Pancreas (tissue), 10 donors: ENCODE results near the gene SLC38A3. TPM values are rescaled to one million over a fixed set of nuclear protein-coding genes. Genes with fewer than 3 reads are reported as not detected.

Source experiments
- ATAC-seq, 4 donors: fragments of 200-7000 bp; cut with Tn5 transposase; one replicate each; pipeline versions ENCODE4 v1.8.0 to v1.9.1; 2020; ENCODE audit warnings: mild to moderate bottlenecking in 4 of 4, moderate library complexity in 4 of 4
- DNase-seq, 6 donors: peaks; one replicate each; pipeline ENCODE4 v3.0.0-alpha.2; 2020
- FAIRE-seq: peaks from 2 replicates; lab custom pipeline; 2012; peaks lifted over from hg19 to GRCh38; lab: Jason Lieb, UNC
- H3K27ac ChIP-seq, 4 donors: fragments of 200-600 bp; sonication (generic); 1 replicate in 3 of 4; 2 replicates in 1 of 4; pipeline versions ENCODE4 v1.5.0 to v1.8.0; 2020
- H3K27me3 ChIP-seq, 4 donors: fragments of 200-600 bp; one replicate each; pipeline ENCODE4 v1.8.0; 2021
- H3K36me3 ChIP-seq, 3 donors: fragments of 200-600 bp; sonication (generic) in 1 of 3; one replicate each; pipeline versions ENCODE4 v1.5.0 to v1.8.0; 2020 to 2021
- H3K4me1 ChIP-seq, 3 donors: fragments of 200-600 bp; one replicate each; pipeline ENCODE4 v1.8.0; 2021
- H3K4me3 ChIP-seq, 4 donors: fragments of 200-600 bp; sonication (generic) in 2 of 4; one replicate each; pipeline versions ENCODE4 v1.5.0 to v1.8.0; 2020 to 2021
- H3K9me3 ChIP-seq, 4 donors: fragments of 200-600 bp; one replicate each; pipeline ENCODE4 v1.8.0; 2021
- WGBS, 2 donors: extraction: QIAGEN DNeasy Blood & Tissue Kit; methylation state at CpG; one replicate each; pipeline ENCODE4 v1.1.7; 2013; 5-methylcytosine and 5-hydroxymethylcytosine counted together
- intact Hi-C, 3 donors: fragments of 100-400 bp; cut with DNase I; formaldehyde crosslinking; loops; one replicate each; pipeline versions ENCODE4 v1.11.1 to v1.14.2; 2022
- polyA plus RNA-seq, 2 donors: library from polyadenylated mRNA; stranded (reverse); fragments of 200-250 nt; gene quantifications; one replicate each; pipeline ENCODE4 v1.2.3, GENCODE V29; 2013
- total RNA-seq, 6 donors: library from RNA; stranded (reverse); fragmentation: NEBNext Ultra II Directional in 4 of 6; extraction: Animal tissue kit (Norgen Biotek cat#: 25700) in 4 of 6; gene quantifications; one replicate each; pipeline versions ENCODE4 v1.2.1 to v1.2.4, GENCODE V29; 2021 to 2023
- TF ChIP-seq, protein P1 (sequence below), 4 donors: fragments of 200-600 bp; sonication (generic) in 3 of 4; IDR thresholded peaks; one replicate each; pipeline versions ENCODE4 v1.5.0 to v1.8.0; 2021; ENCODE audit warnings: antibody characterized with exemption in 4 of 4
- donor health status: healthy with polysubstance abuse.
- donor health status: DM: no; HTN: no; CAD: no; lungs with moderate emphysema.
- donor health status: DM: no; HTN: no; CAD: no.
- donor health status: control.
- donor health status: control.
- donor health status: Bipolar disorder and iron deficiency.
- donor health status: DM: yes; HTN: yes; CAD: no.
- donor health status: DM: no; HTN: no; CAD: no.
- donor health status: DM: no; HTN: no; CAD: no.
- donor health status: DM: yes; HTN: yes; CAD: no.

The SLC38A3 gene
- total and polyA plus RNA-seq, 8 donors = 21.2 to 57.9 (median 38.0) TPM

DNA sequence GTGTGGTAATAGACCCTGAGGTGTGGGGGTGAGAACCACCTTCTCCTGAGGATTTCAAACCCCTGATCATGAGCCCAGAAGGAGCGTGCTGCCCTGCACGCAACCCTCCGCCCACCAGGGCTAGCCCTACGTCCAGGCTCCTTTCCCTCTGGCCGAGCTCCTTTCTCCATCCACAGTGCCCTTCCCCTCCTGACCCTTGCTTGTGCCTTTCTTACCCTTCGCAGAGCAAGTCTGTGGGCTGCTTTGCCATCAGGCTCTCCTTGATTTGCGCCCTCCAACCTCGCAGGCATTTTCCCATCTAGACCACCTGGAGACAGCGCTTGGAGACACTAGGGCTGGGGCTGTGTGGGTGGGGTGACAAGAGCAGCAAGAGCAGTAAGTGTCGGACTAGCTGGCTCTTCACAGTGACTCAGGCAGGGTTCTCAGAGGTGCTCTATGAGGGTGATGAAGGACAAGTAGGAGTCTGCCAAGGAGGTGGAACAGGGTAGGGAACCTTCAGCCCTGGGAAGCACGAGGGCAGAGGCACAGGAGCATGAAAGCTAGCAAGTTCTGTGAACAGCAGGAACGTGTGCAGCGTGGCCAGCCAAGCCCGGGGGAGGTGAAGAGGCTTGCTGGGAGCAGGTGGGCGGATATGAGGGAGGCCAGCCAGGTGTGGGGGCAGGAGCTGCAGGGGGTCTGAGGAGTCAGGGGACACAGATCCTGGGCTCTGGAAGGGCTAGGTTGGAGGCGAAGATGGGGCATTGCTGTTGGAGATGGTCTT, 2.5 kb upstream of the SLC38A3 start:
- H3K27ac ChIP-seq = peak overlapping the region; percentile 81 to 84 (median 82)

DNA sequence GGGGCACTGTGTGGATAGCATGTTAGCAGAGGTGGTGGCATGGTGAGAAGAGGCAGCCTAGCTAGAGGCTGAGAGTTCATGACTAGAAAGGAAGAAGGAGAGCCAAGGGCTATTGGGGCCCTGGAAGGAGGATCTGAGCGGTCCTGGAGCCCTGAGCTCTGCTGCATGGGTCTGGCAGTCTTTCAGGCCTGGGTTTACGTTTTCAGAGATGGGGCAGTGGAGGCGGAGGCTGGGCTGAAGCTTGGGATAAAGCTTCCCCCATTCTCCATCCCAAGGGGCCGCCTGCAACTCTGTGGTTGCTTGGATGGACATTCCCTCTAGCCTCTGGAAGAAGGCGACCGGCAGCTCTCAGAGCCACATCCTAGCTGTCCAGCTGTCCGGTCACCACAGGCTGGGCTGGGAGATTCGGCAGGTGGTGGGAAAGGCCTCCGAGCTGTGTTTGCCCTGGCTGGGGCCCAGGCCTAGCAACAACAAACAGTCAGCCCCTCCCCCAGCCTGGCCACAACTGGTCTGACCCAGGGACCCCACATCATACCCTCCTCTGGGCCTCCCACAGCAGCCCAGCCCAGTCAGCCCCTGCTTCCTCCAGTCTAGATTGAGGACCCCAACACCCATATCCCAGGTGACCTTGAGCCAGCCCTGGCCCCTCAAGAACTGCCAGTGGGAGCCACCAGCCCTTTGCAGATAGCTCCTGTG, 1.8 kb upstream of the SLC38A3 start:
- no peak for FAIRE-seq
- Histone ChIP-seq H3K27me3 (no peaks in the 10 kb centered on the region), H3K4me3 (no peak overlapping the region), H3K9me3 (no peaks in the 10 kb centered on the region), H3K27ac (peak overlapping the region; percentile 81 to 84 (median 82)), H3K36me3 (no peaks in the 10 kb centered on the region), H3K4me1 (peaks cover 39 to 40% (median 39%) of the 10 kb centered on the region in 3 donors)
- TF ChIP-seq, protein P1, sequence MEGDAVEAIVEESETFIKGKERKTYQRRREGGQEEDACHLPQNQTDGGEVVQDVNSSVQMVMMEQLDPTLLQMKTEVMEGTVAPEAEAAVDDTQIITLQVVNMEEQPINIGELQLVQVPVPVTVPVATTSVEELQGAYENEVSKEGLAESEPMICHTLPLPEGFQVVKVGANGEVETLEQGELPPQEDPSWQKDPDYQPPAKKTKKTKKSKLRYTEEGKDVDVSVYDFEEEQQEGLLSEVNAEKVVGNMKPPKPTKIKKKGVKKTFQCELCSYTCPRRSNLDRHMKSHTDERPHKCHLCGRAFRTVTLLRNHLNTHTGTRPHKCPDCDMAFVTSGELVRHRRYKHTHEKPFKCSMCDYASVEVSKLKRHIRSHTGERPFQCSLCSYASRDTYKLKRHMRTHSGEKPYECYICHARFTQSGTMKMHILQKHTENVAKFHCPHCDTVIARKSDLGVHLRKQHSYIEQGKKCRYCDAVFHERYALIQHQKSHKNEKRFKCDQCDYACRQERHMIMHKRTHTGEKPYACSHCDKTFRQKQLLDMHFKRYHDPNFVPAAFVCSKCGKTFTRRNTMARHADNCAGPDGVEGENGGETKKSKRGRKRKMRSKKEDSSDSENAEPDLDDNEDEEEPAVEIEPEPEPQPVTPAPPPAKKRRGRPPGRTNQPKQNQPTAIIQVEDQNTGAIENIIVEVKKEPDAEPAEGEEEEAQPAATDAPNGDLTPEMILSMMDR (IDR thresholded peaks at IDR 0.05) = no peak
- WGBS, 2 donors = 33 to 40% methylated on average over 9 of the region's 9 CpGs
- peak; percentile 68 to 79 (median 74) for ATAC-seq
- peak; percentile 84 to 96 (median 91) for DNase-seq
- intact Hi-C loops = no loop called here

More for the DNA sequence above, 2.5 kb upstream of the SLC38A3 start:
- peak in 2 of 6 donors; percentile 43 to 70 for DNase-seq
- TF ChIP-seq, protein P1 (IDR thresholded peaks at IDR 0.05) = no peak
- intact Hi-C loops = no loop called here
- WGBS, 2 donors = 70 to 74% methylated on average over 16 of the region's 16 CpGs
- no peak overlapping the region for H3K4me3 ChIP-seq
- FAIRE-seq = no peak
- no peaks in the 10 kb centered on the region for H3K9me3 ChIP-seq
- peak in 2 of 4 donors; percentile 1 to 3 for ATAC-seq
- H3K27me3 ChIP-seq = no peaks in the 10 kb centered on the region
- H3K4me1 ChIP-seq = peaks cover 39 to 40% (median 39%) of the 10 kb centered on the region in 3 donors
- no peaks in the 10 kb centered on the region for H3K36me3 ChIP-seq

DNA sequence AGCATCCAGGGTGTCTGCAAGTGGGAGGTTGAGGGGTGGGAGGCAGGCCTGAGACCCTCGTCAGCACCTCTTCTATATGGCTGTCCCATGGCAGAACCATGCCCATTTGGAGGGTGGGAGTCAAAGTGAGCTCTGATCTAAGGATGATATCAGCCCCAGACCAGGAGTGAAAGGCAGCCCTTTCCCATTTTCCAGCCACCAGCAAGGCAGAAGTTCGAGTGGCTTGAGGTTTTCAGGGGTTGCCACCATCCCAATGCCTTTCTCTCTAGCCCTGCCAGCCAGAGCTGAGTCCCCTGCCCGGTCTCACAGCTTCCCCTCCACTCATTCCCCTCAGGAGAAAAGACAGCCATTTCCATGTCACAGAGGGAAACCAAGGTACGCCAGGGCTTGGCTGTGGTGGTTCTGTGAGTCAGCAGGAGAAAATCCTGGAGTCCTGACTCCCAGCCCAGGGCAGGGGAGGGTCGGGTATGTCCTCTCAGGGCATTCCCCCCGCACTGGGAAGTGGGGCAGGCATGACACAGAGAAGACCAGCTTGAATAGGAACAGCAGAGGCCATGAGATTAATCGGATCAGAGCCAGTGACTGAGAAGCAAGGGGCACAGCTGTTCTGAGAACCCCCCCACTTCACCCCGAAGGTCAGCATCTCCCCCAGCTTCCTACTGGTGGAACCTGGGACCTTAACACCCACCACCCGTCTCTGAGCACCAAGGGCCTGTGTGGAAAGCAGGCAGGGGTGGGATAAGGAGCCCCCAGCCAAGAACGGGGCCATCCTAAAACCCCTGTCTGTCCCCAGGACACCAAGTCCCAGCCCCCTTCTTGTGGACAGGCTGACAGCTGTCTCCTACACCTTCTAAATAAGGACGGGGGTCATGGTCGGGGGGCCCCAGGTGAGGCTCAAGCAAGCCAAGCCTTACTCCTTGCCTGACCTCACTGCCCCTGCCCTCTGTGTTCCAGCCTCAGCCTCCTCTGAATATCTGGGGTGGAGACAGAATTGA, 965 bp upstream of the SLC38A3 start:
- no peaks in the 10 kb centered on the region for H3K9me3 ChIP-seq
- peak overlapping the region; percentile 81 to 84 (median 82) for H3K27ac ChIP-seq
- FAIRE-seq = no peak
- intact Hi-C loops = no loop called here
- TF ChIP-seq, protein P1 (IDR thresholded peaks at IDR 0.05) = no peak
- DNase-seq = peak in 2 of 6 donors; percentile 23 to 37
- peaks cover 39 to 40% (median 39%) of the 10 kb centered on the region in 3 donors for H3K4me1 ChIP-seq
- H3K27me3 ChIP-seq = no peaks in the 10 kb centered on the region
- H3K4me3 ChIP-seq = peak overlapping the region in 2 of 4 donors; percentile 79 to 80
- ATAC-seq = no peak
- no peaks in the 10 kb centered on the region for H3K36me3 ChIP-seq
- WGBS, 2 donors = 48 to 54% methylated on average over 12 of the region's 12 CpGs

DNA sequence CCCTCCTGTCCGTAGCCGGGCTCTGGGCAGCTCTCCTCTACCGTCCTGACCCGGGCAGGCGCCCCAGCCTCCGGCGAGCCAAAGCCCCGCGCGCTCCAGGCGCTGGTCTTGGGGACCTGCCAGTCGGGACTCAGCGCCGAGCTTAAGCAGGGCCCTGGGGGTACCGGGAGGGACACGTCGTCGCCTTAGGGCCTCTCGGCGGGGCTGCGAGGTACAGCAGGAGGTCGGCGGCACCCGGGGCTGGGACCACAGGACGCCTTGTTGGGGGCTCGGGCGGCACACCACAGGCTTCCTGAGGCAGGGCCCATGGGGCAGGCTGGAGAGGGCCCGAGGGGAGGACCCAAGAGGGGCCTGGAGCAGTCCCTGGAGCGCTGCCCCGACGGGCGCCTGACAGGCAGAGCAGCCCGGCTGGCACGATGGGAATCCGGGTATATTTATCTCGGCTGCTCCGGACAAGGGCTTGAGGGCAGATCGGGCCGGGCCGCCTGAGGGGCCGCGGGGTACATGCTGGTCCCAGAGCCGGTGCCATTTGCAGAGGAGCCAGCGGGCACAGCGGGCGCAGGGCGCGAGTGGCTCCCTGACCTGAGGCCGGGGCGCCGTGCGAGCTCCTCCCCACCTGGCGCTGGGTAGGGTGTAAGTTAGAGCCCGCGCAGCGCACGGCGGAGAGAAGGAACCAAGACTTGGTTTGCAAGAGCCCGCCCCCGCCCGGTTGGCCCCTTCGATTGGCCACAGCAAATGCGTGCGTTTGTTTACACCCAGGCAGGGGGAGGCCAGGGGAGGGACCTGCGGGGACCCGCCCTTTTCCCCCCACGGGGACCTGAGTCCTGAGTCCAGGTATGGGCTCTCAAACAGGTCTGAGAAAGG, 574 bp downstream of the SLC38A3 start:
- TF ChIP-seq, protein P1 (IDR thresholded peaks at IDR 0.05) = no peak
- FAIRE-seq (no peak), ATAC-seq (peak; percentile 72 to 78 (median 74))

More for the DNA sequence above, 574 bp downstream of the SLC38A3 start:
- DNase-seq = peak; percentile 84 to 95 (median 87)
- Histone ChIP-seq H3K36me3 (no peaks in the 10 kb centered on the region), H3K4me1 (peaks cover 42 to 53% (median 48%) of the 10 kb centered on the region in 3 donors), H3K4me3 (peak overlapping the region; percentile 46 to 80 (median 74)), H3K27me3 (no peaks in the 10 kb centered on the region), H3K27ac (peak overlapping the region; percentile 81 to 84 (median 82)), H3K9me3 (no peaks in the 10 kb centered on the region)
- intact Hi-C loops = no loop called here
- WGBS, 2 donors = 1 to 2% methylated on average over 55 to 67 of the region's 67 CpGs
